GM12878 (cell line): ENCODE measurements around the gene RBMS1. TPM values are rescaled to one million over a fixed set of nuclear protein-coding genes. Genes with fewer than 3 reads are reported as not detected.

ENCODE experiments used
- BACH1 ChIP-seq: fragments of 450-650 bp; IDR thresholded peaks from 2 replicates; pipeline ENCODE4 v1.6.1; 2017; ENCODE audit warnings: mild to moderate bottlenecking, borderline replicate concordance
- BCL11A ChIP-seq: IDR thresholded peaks from 2 replicates; pipeline ENCODE4 v1.6.1; 2011; ENCODE audit warnings: low read depth, low read length
- BMI1 ChIP-seq: fragments of 450-650 bp; IDR thresholded peaks from 2 replicates; pipeline ENCODE4 v1.6.1; 2016; ENCODE audit warnings: mild to moderate bottlenecking, moderate library complexity, borderline replicate concordance
- DPF2 ChIP-seq: fragments of 450-650 bp; IDR thresholded peaks from 2 replicates; pipeline ENCODE4 v1.6.1; 2017; ENCODE audit warnings: mild to moderate bottlenecking
- FOS ChIP-seq: IDR thresholded peaks from 3 replicates; pipeline ENCODE4 v1.6.1; 2011; ENCODE audit warnings: borderline replicate concordance; ENCODE audit not compliant: insufficient read length; ENCODE audit errors: extremely low read depth
- KLF5 ChIP-seq: fragments of 450-650 bp; IDR thresholded peaks from 2 replicates; pipeline ENCODE4 v1.6.1; 2014; ENCODE audit warnings: mild to moderate bottlenecking; ENCODE audit not compliant: partially characterized antibody
- MEF2B ChIP-seq: fragments of 450-650 bp; IDR thresholded peaks from 2 replicates; pipeline ENCODE4 v1.6.1; 2018; ENCODE audit warnings: mild to moderate bottlenecking, moderate library complexity; ENCODE audit not compliant: partially characterized antibody, poor library complexity, severe bottlenecking
- NFXL1 ChIP-seq: fragments of 450-650 bp; IDR thresholded peaks from 2 replicates; pipeline ENCODE4 v1.6.1; 2017; ENCODE audit warnings: antibody characterized with exemption, mild to moderate bottlenecking, borderline replicate concordance
- RBBP5 ChIP-seq: fragments of 200-600 bp; sonication (generic); conservative IDR thresholded peaks from 2 replicates; pipeline ENCODE4 v1.6.1; 2016
- SMAD5 ChIP-seq: IDR thresholded peaks from 2 replicates; pipeline ENCODE4 v1.6.1; 2016; ENCODE audit warnings: antibody characterized with exemption, low read depth
- SP1 ChIP-seq: IDR thresholded peaks from one replicate; pipeline ENCODE4 v1.6.1; 2011; ENCODE audit warnings: low read depth, low read length
- TCF3 ChIP-seq: IDR thresholded peaks from 2 replicates; pipeline ENCODE4 v1.6.1; 2012; ENCODE audit warnings: low read depth, mild to moderate bottlenecking, low read length, borderline replicate concordance; ENCODE audit not compliant: insufficient read depth
- ZNF622 ChIP-seq: fragments of 450-650 bp; IDR thresholded peaks from 2 replicates; pipeline ENCODE4 v1.6.1; 2017; ENCODE audit warnings: mild to moderate bottlenecking, inconsistent platforms
- ZNF687 ChIP-seq: fragments of 450-650 bp; IDR thresholded peaks from 2 replicates; pipeline ENCODE4 v1.6.1; 2017; ENCODE audit warnings: mild to moderate bottlenecking, moderate library complexity
- polyA plus RNA-seq, 11 experiments: library from polyadenylated mRNA; depleted of rRNA in 4 of 11; unstranded in 6 of 11; stranded (reverse) in 5 of 11; fragments of >200 nt; fragmentation: Nextera tagmentation in 4 of 11; fragmentation: Illumina TruSeq in 1 of 11; extraction: Ambion mirVana in 4 of 11; extraction: Trizol in 1 of 11; gene quantifications; 1 replicate in 1 of 11; 2 replicates in 10 of 11; pipeline versions ENCODE4 v1.2.1 to v1.2.3, GENCODE V29; 2011 to 2016; ENCODE audit warnings: inconsistent platforms in 2 of 11, missing spikeins in 2 of 11, low read depth in 1 of 11
- total RNA-seq, 4 experiments: library from RNA; depleted of rRNA in 3 of 4; stranded (reverse); fragments of >200 nt in 3 of 4; fragmentation: Illumina TruSeq in 1 of 4; extraction: Trizol in 1 of 4; gene quantifications; 2 replicates each; pipeline versions ENCODE4 v1.2.1 to v1.2.3, GENCODE V29; 2013 to 2021
- TF ChIP-seq, protein P1 (sequence below): IDR thresholded peaks from 2 replicates; pipeline ENCODE4 v1.6.1; 2011; ENCODE audit warnings: borderline replicate concordance, low read depth, mild to moderate bottlenecking, moderate library complexity, low read length; ENCODE audit not compliant: insufficient read depth, poor library complexity, severe bottlenecking

RBMS1 gene
- total and polyA plus RNA-seq, 10 of the 15 experiments (the other 5 are each of a cell fraction or from before 2014, with no cell fraction given): 0.04 to 0.31 (median 0.17) TPM; not detected in 1

- no peak for TF ChIP-seq ZNF687
- TF ChIP-seq, protein P1, sequence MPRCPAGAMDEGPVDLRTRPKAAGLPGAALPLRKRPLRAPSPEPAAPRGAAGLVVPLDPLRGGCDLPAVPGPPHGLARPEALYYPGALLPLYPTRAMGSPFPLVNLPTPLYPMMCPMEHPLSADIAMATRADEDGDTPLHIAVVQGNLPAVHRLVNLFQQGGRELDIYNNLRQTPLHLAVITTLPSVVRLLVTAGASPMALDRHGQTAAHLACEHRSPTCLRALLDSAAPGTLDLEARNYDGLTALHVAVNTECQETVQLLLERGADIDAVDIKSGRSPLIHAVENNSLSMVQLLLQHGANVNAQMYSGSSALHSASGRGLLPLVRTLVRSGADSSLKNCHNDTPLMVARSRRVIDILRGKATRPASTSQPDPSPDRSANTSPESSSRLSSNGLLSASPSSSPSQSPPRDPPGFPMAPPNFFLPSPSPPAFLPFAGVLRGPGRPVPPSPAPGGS: no peak
- TF ChIP-seq RBBP5: no peak
- TF ChIP-seq BMI1: no peak
- TF ChIP-seq DPF2: no peak
- no peak for TF ChIP-seq SP1
- TF ChIP-seq KLF5: no peak
- no peak for TF ChIP-seq MEF2B
- no peak for TF ChIP-seq BCL11A
- TF ChIP-seq ZNF622: no peak
- no peak for TF ChIP-seq SMAD5
- TF ChIP-seq NFXL1: no peak
- TF ChIP-seq FOS: no peak
- TF ChIP-seq TCF3: no peak
- no peak for TF ChIP-seq BACH1
These were observed 117.0 kb downstream of the RBMS1 start (continued) for GRCh38 chr2:160376576-160376975.
